ENCODE measurements around the gene PTGFR. TPM values are rescaled to one million over a fixed set of nuclear protein-coding genes. Genes with fewer than 3 reads are reported as not detected.

PTGFR gene
- total and polyA plus RNA-seq, 2 of the 4 experiments (the other 2 are of a cell fraction), result 1.7 to 5.4 TPM

GRCh38 chr1:78527706-78528105 lies 36.9 kb downstream of the PTGFR start:
- in situ Hi-C loops (cut with MboI; ENCODE audit: low sequenced_read_pairs) (no loop called here), dilution Hi-C loops (cut with HindIII; ENCODE audit: low sequenced_read_pairs, unreplicated experiment) (no loop called here), intact Hi-C loops (cut with micrococcal nuclease) (no loop called here)
- Histone ChIP-seq H2AK9ac (replicated peaks; ENCODE audit: low read depth, low read length, poor library complexity) (no peak overlapping the region), H3K23ac (ENCODE audit: low read depth, low read length) (no peak overlapping the region), H3K9ac (ENCODE audit: low read depth, low read length) (no peak overlapping the region), H3K14ac (replicated peaks; ENCODE audit: low read depth, low read length) (no peak overlapping the region), H4K8ac (ENCODE audit: low read depth in 2 of 2, low read length in 2 of 2) (no peak overlapping the region), H3K9me1 (ENCODE audit: insufficient read depth, low read length) (no peaks in the 10 kb centered on the region), H2AK5ac (ENCODE audit: low read depth, low read length) (no peak overlapping the region), H3K4me1 (ENCODE audit: control insufficient read depth, insufficient read depth, low read length) (no peaks in the 10 kb centered on the region; the same call in 1 of the 2 replicates), H3K36me3 (ENCODE audit: control insufficient read depth, insufficient read depth, low read length) (no peaks in the 10 kb centered on the region), H4K5ac (ENCODE audit: low read depth, low read length) (no peak overlapping the region), H3K4ac (ENCODE audit: low read depth, low read length) (no peak overlapping the region), H3K56ac (ENCODE audit: extremely low read depth, insufficient read depth, low read length) (no peak overlapping the region), H2BK20ac (ENCODE audit: low read depth, low read length) (no peak overlapping the region), H2BK5ac (ENCODE audit: low read depth, low read length, poor library complexity, severe bottlenecking) (no peak overlapping the region), H2BK15ac (ENCODE audit: low read depth, low read length) (no peak overlapping the region), H3K4me3 (ENCODE audit: insufficient read depth, low read depth, low read length) (no peak overlapping the region), H3K4me2 (ENCODE audit: low read depth, low read length) (no peak overlapping the region; the same call in 1 of the 2 replicates), H3K18ac (ENCODE audit: low read depth, low read length) (no peak overlapping the region), H3K9me3 (ENCODE audit: control insufficient read depth, insufficient read depth, low read length) (no peaks in the 10 kb centered on the region), H2AFZ (replicated peaks; ENCODE audit: low read length, poor library complexity) (no peak overlapping the region), H3K27me3 (ENCODE audit: control insufficient read depth, insufficient read depth, low read length) (no peaks in the 10 kb centered on the region), H4K91ac (ENCODE audit: insufficient read depth, low read depth, low read length) (no peak overlapping the region), H4K20me1 (ENCODE audit: insufficient read depth, low read length) (no peaks in the 10 kb centered on the region), H3K27ac (ENCODE audit: insufficient read depth, low read length) (no peak overlapping the region), H3K79me1 (ENCODE audit: low read depth in 1 of 2, low read length in 2 of 2) (no peaks in the 10 kb centered on the region), H2BK120ac (ENCODE audit: low read depth, low read length) (no peak overlapping the region)
- no peak for TF ChIP-seq CHD1 (IDR thresholded peaks at IDR 0.05; ENCODE audit: low read depth, low read length)
- TF ChIP-seq RCOR1 (IDR thresholded peaks at IDR 0.05; ENCODE audit: insufficient replicate concordance, low read length), result no peak
- TF ChIP-seq ELK1 (IDR thresholded peaks at IDR 0.05; ENCODE audit: borderline replicate concordance, low read depth, low read length), result no peak
- ATAC-seq (ENCODE audit: low read depth) (no peak), DNase-seq (no peak)
- ChIA-PET POLR2A (ENCODE audit: unreplicated experiment) (no interaction called here), CTCF (no interaction called here)
- no TSS peak for BruUV-seq (replicated peaks)
- 60% methylated on average over 1 of the region's 2 CpGs; no CpG with 5 or more reads in 1 of the 2 experiments for WGBS, 2 experiments (ENCODE audit: extremely low coverage in 2 of 2, insufficient read length in 1 of 2)

Data from IMR-90 (cell line).